ENCODE measurements around the gene LRRFIP1. TPM values are rescaled to one million over a fixed set of nuclear protein-coding genes. Genes with fewer than 3 reads are reported as not detected.

The LRRFIP1 gene
- polyA plus RNA-seq, 1 experiment = 71.1 TPM

DNA sequence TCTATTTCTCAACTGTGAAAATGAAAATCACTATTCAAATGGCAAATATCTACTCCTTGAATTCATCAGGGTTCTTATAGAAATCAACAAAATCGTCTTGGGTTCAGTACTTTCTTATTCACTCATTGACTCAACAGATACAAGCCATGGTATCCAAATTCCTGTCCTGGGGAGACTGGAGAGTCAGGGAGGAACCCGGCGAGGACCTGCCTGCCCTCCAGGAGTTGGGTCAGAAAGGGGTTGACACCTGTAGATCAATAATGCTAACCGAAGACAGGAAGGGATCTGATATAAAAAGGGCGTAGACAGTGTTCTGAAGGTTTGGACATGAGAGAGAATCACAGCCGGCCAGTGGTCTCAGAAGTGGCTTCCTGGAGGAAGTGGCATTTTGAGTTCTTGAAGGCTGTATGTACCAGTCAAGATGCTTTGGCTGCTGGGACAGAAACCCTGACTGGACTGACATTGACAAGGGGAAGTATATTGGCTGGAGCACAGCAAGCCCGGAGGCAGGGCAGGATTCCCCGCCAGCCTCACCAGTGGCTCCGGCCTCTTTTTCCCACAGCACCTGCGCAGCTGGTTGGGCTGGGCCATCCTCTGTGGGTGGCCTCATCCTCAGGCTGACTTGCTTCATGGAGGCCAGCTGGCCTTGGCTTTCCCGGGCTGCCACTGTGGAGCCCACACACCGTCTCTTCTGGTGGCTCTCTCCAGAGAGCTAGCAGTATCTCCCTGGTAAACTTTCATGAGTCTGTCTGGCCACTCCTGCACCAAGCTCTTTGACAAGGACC is 3.0 kb downstream of the LRRFIP1 start:
- DNase-seq (ENCODE audit: low read depth, low spot score) = no peak

DNA sequence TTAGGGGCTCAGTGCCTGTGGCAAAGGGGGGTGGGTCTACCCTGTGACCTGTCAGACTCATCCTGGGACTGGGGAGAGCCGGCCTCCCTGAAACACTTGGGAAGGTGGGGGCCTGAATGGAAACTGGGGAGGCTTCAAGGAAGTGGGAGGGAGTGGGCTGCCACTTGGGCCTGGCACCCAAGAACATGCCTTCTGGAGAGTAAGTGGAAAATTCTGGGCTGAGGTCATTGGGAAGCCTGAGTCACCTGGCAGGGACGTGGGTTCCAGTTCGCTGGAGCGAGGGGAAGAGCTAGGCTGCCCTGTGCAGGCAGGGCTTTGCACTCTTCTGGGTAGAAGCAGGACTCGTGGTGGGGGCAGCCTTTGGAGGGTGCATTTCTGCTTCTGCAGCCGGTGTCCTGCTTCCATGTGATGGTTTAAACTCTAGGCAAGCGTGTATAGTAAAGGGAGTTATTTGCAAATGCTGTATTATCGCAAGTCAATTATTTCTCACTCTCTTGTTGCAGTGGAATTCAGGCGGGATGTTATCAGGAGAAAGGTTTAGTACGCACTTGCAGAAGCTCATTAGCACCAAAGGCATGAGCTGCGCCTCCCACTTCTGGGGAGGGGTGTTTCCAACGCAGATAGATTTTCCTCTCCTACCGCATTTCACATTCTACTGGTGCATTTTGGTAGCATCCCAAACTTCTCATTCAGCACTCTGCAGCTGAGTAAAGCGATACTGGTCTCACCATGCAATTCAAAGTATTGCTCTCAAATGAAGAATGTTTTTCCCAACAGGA is 3.8 kb downstream of the LRRFIP1 start:
- POLR2A ChIA-PET = interaction anchor here (2.4 kb wide), 1 partner anchor 39 kb away, joined by 6 read pairs; no protein-coding TSS in a partner anchor
- TF ChIP-seq, protein P1, sequence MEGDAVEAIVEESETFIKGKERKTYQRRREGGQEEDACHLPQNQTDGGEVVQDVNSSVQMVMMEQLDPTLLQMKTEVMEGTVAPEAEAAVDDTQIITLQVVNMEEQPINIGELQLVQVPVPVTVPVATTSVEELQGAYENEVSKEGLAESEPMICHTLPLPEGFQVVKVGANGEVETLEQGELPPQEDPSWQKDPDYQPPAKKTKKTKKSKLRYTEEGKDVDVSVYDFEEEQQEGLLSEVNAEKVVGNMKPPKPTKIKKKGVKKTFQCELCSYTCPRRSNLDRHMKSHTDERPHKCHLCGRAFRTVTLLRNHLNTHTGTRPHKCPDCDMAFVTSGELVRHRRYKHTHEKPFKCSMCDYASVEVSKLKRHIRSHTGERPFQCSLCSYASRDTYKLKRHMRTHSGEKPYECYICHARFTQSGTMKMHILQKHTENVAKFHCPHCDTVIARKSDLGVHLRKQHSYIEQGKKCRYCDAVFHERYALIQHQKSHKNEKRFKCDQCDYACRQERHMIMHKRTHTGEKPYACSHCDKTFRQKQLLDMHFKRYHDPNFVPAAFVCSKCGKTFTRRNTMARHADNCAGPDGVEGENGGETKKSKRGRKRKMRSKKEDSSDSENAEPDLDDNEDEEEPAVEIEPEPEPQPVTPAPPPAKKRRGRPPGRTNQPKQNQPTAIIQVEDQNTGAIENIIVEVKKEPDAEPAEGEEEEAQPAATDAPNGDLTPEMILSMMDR (IDR thresholded peaks at IDR 0.05; ENCODE audit: low read depth, low read length) = no peak
- DNase-seq (ENCODE audit: low read depth, low spot score) = no peak
- no peaks in the 10 kb centered on the region for H3K27me3 ChIP-seq (ENCODE audit: control insufficient read depth, insufficient read depth, low read length)
- CTCF ChIA-PET = interaction anchor here (1.4 kb wide), 1 partner anchor 114 kb away, joined by 3 read pairs; no protein-coding TSS in a partner anchor
- no peak overlapping the region for H3K27ac ChIP-seq (ENCODE audit: low read depth, low read length)
- no peak overlapping the region for H3K4me3 ChIP-seq (ENCODE audit: low read depth, low read length)
- no peaks in the 10 kb centered on the region; the same call in 1 of the 2 replicates for H3K9me3 ChIP-seq (ENCODE audit: control insufficient read depth, insufficient read depth, low read length)

More for the DNA sequence above, 3.0 kb downstream of the LRRFIP1 start:
- no peak overlapping the region for H3K27ac ChIP-seq (ENCODE audit: low read depth, low read length)
- TF ChIP-seq, protein P1 (IDR thresholded peaks at IDR 0.05; ENCODE audit: low read depth, low read length) = no peak
- no peak overlapping the region for H3K4me3 ChIP-seq (ENCODE audit: low read depth, low read length)
- POLR2A ChIA-PET = interaction anchor here (2.4 kb wide), 1 partner anchor 39 kb away, joined by 6 read pairs; no protein-coding TSS in a partner anchor
- no peaks in the 10 kb centered on the region; the same call in 1 of the 2 replicates for H3K9me3 ChIP-seq (ENCODE audit: control insufficient read depth, insufficient read depth, low read length)
- CTCF ChIA-PET = interaction anchor here (1.3 to 1.9 kb wide), 2 partner anchors 58 to 115 kb away, joined by 3 to 6 read pairs; no protein-coding TSS in a partner anchor
- no peaks in the 10 kb centered on the region for H3K27me3 ChIP-seq (ENCODE audit: control insufficient read depth, insufficient read depth, low read length)

- no peaks in the 10 kb centered on the region for H3K27me3 ChIP-seq (ENCODE audit: control insufficient read depth, insufficient read depth, low read length)
- no peak overlapping the region for H3K27ac ChIP-seq (ENCODE audit: low read depth, low read length)
- TF ChIP-seq, protein P1 (IDR thresholded peaks at IDR 0.05; ENCODE audit: low read depth, low read length) = no peak
- H3K9me3 ChIP-seq (ENCODE audit: control insufficient read depth, insufficient read depth, low read length) = no peaks in the 10 kb centered on the region; the same call in 1 of the 2 replicates
- no peak for DNase-seq (ENCODE audit: low read depth, low spot score)
- ChIA-PET POLR2A (interaction anchor here (0.6 kb wide), 1 partner anchor 33 kb away, joined by 3 read pairs; no protein-coding TSS in a partner anchor), CTCF (interaction anchor here (1.4 kb wide), 1 partner anchor 113 kb away, joined by 3 read pairs; no protein-coding TSS in a partner anchor)
- H3K4me3 ChIP-seq (ENCODE audit: low read depth, low read length) = no peak overlapping the region
Measured at GRCh38 chr2:237631801-237632585, 4.6 kb downstream of the LRRFIP1 start.

DNA sequence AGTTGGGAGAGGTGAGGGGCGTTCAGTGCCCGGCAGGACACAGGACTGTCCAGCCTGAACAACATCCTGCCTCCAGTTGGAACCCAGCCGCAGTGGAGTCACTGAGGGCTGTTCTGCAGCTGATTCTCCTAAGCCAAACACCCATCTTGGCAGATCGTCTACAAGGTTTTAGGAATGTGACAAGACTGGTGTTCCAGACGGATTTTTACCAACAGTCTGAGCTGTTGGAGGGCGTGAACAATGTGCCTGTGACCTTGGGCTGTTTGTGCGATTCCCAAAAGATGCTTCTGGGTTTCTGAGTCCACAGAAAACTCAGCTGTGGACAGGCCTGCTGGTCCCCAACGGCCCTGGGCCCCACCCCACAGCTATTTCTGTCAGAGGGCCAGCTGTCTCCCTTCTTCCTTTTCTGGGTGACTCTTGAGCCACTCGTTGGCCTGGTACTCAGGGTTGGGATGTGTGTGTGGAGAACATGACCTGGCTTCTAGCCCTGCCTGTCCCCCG is 5.7 kb downstream of the LRRFIP1 start:
- H3K27me3 ChIP-seq (ENCODE audit: control insufficient read depth, insufficient read depth, low read length) = no peaks in the 10 kb centered on the region
- DNase-seq (ENCODE audit: low read depth, low spot score) = no peak
- no peaks in the 10 kb centered on the region; the same call in 1 of the 2 replicates for H3K9me3 ChIP-seq (ENCODE audit: control insufficient read depth, insufficient read depth, low read length)
- H3K27ac ChIP-seq (ENCODE audit: low read depth, low read length) = no peak overlapping the region
- ChIA-PET CTCF (interaction anchor here (1.2 kb wide), 1 partner anchor 120 kb away, joined by 3 read pairs; no protein-coding TSS in a partner anchor), POLR2A (no interaction called here)
- H3K4me3 ChIP-seq (ENCODE audit: low read depth, low read length) = no peak overlapping the region
- TF ChIP-seq, protein P1 (IDR thresholded peaks at IDR 0.05; ENCODE audit: low read depth, low read length) = no peak

Data from AG04450 (cell line).